Mesothelial cell of epicardium (in vitro differentiated cells): ENCODE measurements around the gene RBM33. TPM values are rescaled to one million over a fixed set of nuclear protein-coding genes. Genes with fewer than 3 reads are reported as not detected.

Experiments
- DNase-seq, 2 experiments: peaks; one replicate each; pipeline ENCODE4 v3.0.0; 2021; ENCODE audit warnings: low spot score in 2 of 2; ENCODE audit not compliant: unreplicated experiment in 2 of 2
- H3K27ac Mint-ChIP-seq: 2 replicates; pipeline ENCODE4 v1.8.0; 2021; ENCODE audit warnings: mixed read lengths
- H3K27me3 Mint-ChIP-seq: 2 replicates; pipeline ENCODE4 v1.8.0; 2021; ENCODE audit warnings: low read depth, mixed read lengths
- H3K36me3 Mint-ChIP-seq: 2 replicates; pipeline ENCODE4 v1.8.0; 2021; ENCODE audit warnings: mixed read lengths
- H3K4me1 Mint-ChIP-seq: 2 replicates; pipeline ENCODE4 v1.8.0; 2021; ENCODE audit warnings: mixed read lengths
- H3K4me3 Mint-ChIP-seq: 2 replicates; pipeline ENCODE4 v1.8.0; 2021; ENCODE audit warnings: mild to moderate bottlenecking, moderate library complexity, mixed read lengths
- H3K9me3 Mint-ChIP-seq: 2 replicates; pipeline ENCODE4 v1.8.0; 2021; ENCODE audit warnings: mixed read lengths
- total RNA-seq: library from RNA; stranded (reverse); gene quantifications from 3 replicates; pipeline ENCODE4 v1.2.1, GENCODE V29; 2021
- TF ChIP-seq, protein P1 (sequence below): fragments of 200-600 bp; sonication (generic); IDR thresholded peaks from one replicate; pipeline ENCODE4 v1.5.0; 2021; ENCODE audit warnings: antibody characterized with exemption; ENCODE audit not compliant: unreplicated experiment

Gene RBM33
- total RNA-seq, 1 donor from 2014 or later, result 83.4 TPM

DNA sequence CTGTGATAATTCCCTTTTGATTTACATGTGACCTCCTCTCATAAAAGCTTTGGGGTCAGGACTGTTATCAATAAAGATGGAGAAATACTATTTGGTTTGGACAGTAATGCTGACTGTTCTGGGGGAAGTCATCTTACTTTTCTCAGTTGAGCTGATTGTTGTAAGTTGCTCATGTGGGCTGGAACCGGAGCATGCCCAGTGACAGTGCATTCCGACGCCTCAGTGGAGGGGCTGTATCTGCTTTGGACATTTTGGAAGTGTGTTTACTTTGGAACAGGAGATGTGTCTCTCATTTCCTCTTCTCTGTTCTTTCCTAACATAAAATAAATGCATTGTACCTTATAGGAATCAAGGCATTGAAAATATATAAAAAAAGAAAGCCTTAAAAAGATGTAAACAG is 30.1 kb downstream of the RBM33 start:
- Mint-ChIP-seq H3K27ac (no peak overlapping the region), H3K36me3 (peaks cover 3% of the 10 kb centered on the region), H3K4me1 (peaks cover 16% of the 10 kb centered on the region), H3K9me3 (no peaks in the 10 kb centered on the region), H3K27me3 (no peaks in the 10 kb centered on the region), H3K4me3 (no peak overlapping the region)
- DNase-seq, result no peak
- TF ChIP-seq, protein P1, sequence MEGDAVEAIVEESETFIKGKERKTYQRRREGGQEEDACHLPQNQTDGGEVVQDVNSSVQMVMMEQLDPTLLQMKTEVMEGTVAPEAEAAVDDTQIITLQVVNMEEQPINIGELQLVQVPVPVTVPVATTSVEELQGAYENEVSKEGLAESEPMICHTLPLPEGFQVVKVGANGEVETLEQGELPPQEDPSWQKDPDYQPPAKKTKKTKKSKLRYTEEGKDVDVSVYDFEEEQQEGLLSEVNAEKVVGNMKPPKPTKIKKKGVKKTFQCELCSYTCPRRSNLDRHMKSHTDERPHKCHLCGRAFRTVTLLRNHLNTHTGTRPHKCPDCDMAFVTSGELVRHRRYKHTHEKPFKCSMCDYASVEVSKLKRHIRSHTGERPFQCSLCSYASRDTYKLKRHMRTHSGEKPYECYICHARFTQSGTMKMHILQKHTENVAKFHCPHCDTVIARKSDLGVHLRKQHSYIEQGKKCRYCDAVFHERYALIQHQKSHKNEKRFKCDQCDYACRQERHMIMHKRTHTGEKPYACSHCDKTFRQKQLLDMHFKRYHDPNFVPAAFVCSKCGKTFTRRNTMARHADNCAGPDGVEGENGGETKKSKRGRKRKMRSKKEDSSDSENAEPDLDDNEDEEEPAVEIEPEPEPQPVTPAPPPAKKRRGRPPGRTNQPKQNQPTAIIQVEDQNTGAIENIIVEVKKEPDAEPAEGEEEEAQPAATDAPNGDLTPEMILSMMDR, result no peak

DNA sequence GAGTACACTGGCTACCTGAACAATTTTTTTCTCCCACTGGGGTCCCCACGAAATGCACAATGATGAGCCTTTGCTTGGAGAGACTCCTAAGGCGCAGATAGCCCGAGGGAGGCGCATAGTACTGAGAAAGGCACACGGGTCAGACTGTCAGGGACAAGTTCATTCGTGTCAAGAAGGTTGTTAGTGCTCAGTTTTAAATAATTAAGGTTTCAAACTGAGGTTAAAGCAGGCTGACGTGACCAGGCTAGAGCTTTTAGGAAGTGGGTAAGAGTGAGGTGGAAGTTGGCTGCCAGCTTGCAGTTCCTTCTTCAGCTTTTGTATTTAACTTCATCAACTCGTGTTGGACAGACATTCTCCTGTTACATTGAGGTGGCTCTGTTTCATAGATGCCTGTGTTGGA is 31.6 kb downstream of the RBM33 start:
- Mint-ChIP-seq H3K4me1 (peaks cover 5% of the 10 kb centered on the region), H3K36me3 (peaks cover 10% of the 10 kb centered on the region), H3K9me3 (no peaks in the 10 kb centered on the region), H3K27me3 (no peaks in the 10 kb centered on the region), H3K27ac (peak overlapping the region; percentile 17), H3K4me3 (no peak overlapping the region)
- no peak for DNase-seq
- TF ChIP-seq, protein P1, result no peak

DNA sequence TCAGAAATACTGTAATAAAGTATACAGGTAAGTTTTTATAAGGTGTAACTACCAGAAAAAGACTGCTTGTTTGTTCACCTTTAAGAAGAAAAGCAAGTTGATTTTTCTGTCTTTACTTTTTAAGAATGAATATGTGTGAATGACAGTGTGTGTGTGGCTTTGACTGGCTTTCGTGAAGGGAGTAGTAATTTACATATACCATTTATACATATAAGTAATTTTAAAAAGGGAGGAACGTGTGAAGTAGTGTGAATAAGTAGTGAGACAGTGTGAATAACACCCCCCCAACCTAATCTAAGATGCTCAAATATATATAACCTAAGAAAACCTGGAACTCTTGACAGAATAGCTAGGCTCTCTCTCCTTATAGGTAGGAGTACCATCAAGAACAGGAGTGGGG is 33.2 kb downstream of the RBM33 start:
- Mint-ChIP-seq H3K9me3 (no peaks in the 10 kb centered on the region), H3K36me3 (peaks cover 22% of the 10 kb centered on the region), H3K27ac (no peak overlapping the region)

DNA sequence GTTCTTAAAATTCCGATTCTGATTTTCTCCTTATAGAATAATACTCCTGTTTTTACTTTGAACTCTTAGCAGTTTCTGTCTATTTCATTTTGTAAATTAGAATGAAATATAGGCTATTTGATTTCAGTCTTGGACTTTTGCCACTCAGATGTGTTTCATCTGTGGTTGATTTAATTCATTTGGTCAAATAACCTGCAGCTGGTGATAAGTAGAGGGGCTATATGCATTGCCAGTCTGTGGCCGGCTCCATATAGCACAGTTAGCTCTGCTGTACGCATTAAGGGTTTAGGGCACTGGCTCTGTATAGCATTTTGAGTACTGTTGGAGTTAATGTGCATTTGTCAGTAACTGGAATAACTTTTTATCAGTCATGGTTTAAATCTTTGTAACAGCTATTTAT is 35.7 kb downstream of the RBM33 start:
- no peak for DNase-seq
- no peaks in the 10 kb centered on the region for H3K27me3 Mint-ChIP-seq
- no peak overlapping the region for H3K27ac Mint-ChIP-seq
- H3K4me3 Mint-ChIP-seq, result no peak overlapping the region
- peaks cover 24% of the 10 kb centered on the region for H3K36me3 Mint-ChIP-seq
- TF ChIP-seq, protein P1, result no peak
- no peaks in the 10 kb centered on the region for H3K9me3 Mint-ChIP-seq
- H3K4me1 Mint-ChIP-seq, result no peaks in the 10 kb centered on the region

More for the DNA sequence above, 33.2 kb downstream of the RBM33 start:
- TF ChIP-seq, protein P1, result no peak
- no peak for DNase-seq
- H3K4me1 Mint-ChIP-seq, result peaks cover 2% of the 10 kb centered on the region
- H3K4me3 Mint-ChIP-seq, result no peak overlapping the region
- H3K27me3 Mint-ChIP-seq, result no peaks in the 10 kb centered on the region

DNA sequence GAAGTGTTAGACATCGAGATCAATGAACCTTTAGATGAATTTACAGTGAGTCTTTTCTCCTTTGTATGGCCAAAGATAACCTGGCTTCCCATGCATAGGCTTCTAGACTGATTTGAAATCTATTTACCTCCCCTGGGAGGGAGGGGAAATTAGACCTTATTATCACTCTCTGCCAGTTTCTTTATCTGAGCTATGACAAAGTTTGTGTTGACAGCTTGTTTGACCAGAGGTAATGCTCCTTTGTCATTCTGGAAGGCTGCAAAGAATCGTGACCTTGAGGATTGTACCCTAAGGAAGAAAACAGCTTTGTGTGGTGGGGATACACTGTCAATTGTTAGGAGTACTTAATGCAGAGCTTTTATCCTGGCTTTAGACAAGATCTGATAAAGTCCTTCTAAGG is 36.4 kb downstream of the RBM33 start:
- Mint-ChIP-seq H3K4me3 (no peak overlapping the region), H3K27me3 (no peaks in the 10 kb centered on the region), H3K27ac (no peak overlapping the region), H3K36me3 (peaks cover 32% of the 10 kb centered on the region), H3K4me1 (no peaks in the 10 kb centered on the region), H3K9me3 (peaks cover under 1% of the 10 kb centered on the region)
- TF ChIP-seq, protein P1, result no peak
- DNase-seq, result no peak

DNA sequence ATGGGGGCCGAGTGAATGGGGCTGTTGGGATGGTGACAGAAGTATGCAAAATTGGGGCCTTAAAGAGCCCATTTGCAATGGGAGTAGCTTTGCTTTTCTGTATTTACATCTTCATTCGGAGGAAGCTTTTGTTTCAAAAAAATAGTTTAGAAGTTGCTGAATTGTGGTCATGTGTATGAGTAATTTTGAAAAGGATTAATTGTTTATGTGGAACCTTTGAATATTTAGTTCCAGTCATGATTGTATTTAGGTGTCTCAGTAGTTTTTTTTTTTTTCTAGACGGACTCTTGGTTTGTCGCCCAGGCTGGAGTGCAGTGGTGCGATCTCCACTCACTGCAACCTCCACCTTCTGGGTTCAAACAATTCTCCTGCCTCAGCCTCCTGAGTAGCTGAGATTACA is 37.2 kb downstream of the RBM33 start:
- Mint-ChIP-seq H3K36me3 (peaks cover 38% of the 10 kb centered on the region), H3K27ac (no peak overlapping the region), H3K4me1 (no peaks in the 10 kb centered on the region), H3K9me3 (peaks cover 5% of the 10 kb centered on the region), H3K27me3 (no peaks in the 10 kb centered on the region), H3K4me3 (no peak overlapping the region)
- DNase-seq, result no peak
- TF ChIP-seq, protein P1, result no peak
